GM12873 (cell line): ENCODE data around the gene SND1.

Experiments used
- CTCF ChIP-seq: IDR thresholded peaks from 2 replicates; pipeline ENCODE4 v1.5.1; 2012; ENCODE audit warnings: low read depth, mild to moderate bottlenecking, moderate library complexity, low read length, control low read depth; ENCODE audit not compliant: insufficient read depth; ENCODE audit errors: missing control alignments

The SND1 gene

GRCh38 chr7:127733986-127734385 lies 82.0 kb downstream of the SND1 start:
- TF ChIP-seq CTCF = no peak

- no peak for TF ChIP-seq CTCF
Measured at GRCh38 chr7:127736511-127736910, 84.5 kb downstream of the SND1 start.

GRCh38 chr7:127738859-127739258 lies 86.9 kb downstream of the SND1 start:
- TF ChIP-seq CTCF = no peak

- no peak for TF ChIP-seq CTCF
Measured at GRCh38 chr7:127741764-127742375, 89.9 kb downstream of the SND1 start.

- TF ChIP-seq CTCF = no peak
Measured at GRCh38 chr7:127745445-127745844, 93.5 kb downstream of the SND1 start.

- no peak for TF ChIP-seq CTCF
Measured at GRCh38 chr7:127751062-127751461, 99.1 kb downstream of the SND1 start.

- no peak for TF ChIP-seq CTCF
Measured at GRCh38 chr7:127751490-127752448, 99.8 kb downstream of the SND1 start.
